HG02884 (cell line): ENCODE measurements around the gene NUDT6.

Experiments used
- ATAC-seq: cut with Tn5 transposase; IDR thresholded peaks from one replicate; pipeline ENCODE4 v1.9.1; 2021; ENCODE audit warnings: mild to moderate bottlenecking, moderate library complexity; ENCODE audit not compliant: unreplicated experiment

Gene NUDT6

DNA sequence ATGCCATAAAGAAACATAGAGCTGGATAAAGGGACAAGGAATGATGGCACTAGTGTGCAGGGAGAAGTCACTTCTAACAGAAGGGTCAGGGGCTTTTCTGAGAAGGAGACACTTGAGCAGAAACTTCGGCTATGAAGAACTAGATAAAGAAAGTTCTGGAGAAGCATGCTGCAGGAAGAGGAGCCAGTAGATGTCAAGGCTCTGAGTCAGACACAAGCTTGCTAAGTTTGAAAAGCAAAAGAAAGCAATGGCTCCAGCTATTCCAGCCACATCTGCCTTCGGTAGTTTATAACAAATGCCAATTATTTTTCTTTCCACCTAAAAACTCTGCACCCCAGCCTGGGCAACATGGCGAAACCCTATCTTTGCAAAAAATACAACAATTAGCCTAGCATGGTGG lies 7.5 kb downstream of the NUDT6 start:
- ATAC-seq = no peak

DNA sequence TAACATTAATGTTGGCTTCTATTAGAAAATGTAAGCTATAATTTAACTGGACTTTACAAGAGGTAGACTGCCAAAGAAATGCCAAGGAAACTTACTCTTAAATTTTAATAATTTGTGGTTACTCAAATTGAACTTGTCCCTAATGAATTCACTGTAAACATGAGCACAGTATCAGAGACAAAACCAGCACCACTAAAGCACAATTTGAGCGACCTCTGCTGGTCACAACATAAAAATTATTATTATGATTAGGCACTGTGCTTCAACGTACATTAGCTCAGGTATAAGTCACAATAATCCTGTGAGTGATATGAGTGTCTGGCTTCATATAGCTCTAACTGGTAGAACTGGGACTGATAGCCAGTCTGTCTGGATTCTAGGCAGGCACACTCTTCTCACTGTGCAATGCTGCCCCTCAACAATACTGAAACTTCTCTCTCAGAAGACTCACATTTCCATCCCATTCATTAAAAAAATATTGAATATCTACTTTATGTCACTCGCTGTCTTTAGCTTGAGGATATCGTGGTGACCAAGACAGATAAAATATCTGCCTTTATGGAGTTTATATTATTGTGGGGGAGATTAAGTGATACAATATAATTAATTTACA lies 8.0 kb downstream of the NUDT6 start:
- ATAC-seq = peak; percentile 97

DNA sequence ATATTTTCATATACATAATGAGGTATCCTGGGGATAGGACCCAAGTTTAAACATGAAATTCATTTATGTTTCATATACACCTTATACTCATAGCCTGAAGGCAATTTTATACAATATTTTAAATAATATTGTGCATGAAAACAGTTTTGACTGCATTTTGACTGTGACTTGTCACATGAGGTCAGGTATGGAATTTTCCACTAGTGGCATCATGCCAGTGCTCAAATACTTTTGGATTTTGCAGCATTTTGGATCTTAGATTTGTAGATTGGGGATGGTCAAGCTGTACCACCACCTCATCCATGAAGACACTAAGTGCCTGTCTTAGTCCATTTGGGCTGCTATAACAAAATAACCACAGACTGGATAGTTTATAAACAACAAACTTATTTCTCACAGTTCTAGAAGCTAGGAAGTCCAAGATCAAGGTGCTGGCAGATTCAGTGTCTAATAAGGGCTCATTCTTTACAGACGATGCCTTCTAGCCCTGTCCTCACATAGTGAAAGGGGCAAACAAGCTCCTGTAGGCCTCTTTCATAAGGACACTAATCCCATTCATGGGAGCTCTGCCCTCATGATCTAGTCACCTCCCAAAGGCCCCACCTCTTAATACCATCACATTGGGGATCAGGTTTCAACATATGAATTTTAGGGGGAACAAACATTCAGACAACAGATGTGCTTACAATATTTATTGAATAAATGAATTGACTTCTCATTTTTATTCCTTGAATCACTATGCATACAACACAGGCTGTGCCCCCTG lies 9.4 kb downstream of the NUDT6 start:
- no peak for ATAC-seq

DNA sequence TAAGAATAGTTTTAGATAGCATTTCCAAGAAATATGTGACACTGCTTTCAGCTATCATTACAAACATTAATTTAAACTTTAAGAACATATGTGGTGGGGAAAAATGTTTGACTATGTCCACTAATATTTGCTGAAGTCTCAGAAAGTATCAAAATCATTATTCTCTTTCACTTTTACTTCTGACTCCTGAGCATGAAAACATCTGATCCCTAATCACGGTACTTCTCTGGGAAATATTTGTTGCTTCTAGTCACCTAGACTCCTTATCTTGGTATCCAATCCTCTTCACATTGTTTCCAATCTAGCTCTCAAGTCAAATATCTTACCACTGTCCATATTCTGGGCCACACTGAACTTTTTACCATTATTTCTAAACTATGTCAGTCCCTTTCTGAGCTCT lies 10.8 kb downstream of the NUDT6 start:
- ATAC-seq = no peak

DNA sequence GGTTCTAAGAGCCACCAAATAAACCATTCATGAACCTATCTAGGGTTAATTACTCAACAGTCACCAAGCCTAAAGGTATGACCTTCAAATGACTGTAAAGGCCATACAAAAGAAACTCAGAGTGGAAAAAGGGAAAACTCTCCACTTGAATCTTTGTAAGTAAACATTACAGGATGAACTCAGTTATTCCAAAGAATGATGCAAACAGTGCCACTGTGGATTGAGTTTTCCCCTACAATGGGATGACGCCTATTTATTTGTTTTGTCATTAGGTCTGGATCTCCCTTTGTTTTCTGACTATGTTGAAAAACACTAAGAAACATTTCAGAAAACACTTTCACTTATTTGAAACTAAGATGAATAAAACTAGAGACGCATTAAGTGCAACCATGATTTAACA lies 12.7 kb downstream of the NUDT6 start:
- ATAC-seq = no peak

DNA sequence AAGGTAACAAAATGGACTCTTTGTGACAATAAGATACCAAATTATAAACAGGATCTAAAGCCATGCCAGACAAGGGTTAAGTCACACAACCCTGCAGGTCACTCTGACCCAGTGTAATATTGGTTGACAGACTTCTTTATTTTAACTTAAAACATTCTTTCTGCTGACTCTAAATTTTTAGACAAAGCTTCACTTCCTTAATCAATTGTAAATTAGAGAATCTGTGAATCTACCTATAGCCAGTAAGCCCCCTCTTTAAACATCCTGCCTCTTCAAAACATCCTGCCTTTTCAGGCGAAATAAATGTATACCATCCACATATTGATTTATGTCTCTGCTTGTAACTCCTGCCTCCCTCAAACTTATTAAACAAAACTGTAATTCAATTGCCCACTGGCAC lies 14.2 kb downstream of the NUDT6 start:
- ATAC-seq = no peak

DNA sequence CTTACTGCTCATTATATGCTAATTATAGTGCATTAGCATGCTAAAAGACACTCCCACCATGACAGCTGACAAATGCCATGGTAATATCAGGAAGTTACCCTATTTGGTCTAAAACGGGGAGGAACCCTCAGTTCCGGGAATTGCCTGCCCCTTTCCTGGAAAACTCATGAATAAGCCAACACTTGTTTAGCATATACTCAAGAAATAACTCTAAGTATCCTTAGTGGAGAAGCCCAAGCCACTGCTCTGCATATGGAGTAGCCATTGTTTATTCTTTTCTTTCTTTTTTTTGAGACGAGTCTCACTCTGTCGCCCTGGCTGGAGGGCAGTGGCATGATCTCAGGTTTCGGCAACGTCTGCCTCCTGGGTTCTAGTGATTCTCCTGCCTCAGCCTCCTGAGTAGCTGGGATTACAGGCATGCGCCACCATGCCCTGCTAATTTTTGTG lies 15.5 kb downstream of the NUDT6 start:
- no peak for ATAC-seq

DNA sequence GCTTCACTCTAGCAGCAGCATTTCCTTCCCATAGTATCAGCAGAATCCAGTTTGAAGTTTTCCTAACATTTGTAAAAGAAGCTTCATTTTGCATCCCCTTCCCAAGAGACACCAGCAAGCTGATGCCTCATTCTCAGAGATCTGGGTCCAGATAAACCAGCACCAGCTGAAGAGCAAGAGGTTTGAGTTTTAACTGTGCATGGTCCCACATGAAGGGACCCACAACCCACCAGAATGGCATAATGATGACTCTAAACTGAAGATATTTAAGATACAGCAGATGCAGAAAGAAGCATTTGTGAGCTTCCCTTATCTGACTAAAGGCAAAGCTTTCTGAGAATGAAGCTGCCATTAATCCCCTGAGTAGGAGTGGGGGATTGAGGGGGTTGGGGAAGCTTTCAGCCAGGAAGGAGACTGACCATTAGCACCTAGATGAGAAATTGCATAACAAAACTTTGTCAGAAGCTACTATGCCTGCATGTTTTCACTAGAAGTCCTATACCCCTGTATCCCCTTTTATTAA lies 18.6 kb downstream of the NUDT6 start:
- no peak for ATAC-seq

DNA sequence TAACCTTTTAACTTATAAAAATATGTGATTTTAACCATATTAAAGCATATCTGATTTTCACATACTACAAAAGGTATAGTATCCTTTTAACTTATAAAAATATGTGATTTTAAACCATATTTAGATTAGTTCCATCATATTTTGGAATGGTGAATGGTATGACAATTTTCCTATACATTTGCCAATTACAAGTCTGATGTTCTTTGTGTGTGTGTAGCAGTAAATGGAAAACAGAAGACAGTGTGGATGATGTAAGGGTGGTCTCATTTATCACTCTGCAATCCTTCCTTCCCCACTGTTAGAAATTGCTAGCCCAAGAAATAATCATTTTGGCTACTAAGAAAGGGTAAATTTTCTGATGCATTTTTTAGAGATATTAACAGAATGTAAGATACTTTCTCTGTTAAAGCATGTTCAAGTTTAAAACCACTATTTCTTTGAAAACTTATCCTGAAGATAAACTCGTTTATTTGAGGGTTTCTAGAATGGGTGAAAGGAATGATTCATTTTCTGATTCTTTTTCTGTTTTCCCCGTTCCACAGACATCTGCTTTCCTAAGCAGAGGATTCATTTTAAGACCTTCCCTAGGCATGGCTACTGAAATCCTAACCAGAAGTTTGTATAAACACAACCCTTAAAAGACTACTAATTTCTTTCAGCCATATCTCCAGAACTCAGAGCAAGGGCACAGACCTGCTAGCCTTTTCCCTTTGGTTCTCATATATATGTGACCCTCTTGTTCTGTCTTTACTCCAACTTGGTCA lies 21.0 kb downstream of the NUDT6 start:
- no peak for ATAC-seq

DNA sequence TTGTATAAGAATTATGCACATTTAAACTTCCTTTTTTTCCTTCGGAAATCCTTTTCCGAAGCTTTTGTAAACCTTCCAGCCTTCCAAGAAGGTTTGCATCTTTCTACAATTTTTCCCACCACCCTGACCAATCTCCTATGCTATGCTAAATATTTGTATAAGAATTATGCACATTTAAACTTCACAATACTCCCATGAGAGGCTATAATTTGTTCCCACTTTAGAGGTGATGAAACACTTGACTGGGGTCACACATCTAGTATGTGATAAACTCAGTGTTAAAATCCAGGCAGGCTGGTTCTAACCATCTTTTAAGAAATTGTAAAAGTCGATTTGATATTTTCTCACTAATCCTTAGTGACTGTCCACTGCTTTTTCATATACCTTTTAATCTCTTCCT lies 22.1 kb downstream of the NUDT6 start:
- no peak for ATAC-seq

DNA sequence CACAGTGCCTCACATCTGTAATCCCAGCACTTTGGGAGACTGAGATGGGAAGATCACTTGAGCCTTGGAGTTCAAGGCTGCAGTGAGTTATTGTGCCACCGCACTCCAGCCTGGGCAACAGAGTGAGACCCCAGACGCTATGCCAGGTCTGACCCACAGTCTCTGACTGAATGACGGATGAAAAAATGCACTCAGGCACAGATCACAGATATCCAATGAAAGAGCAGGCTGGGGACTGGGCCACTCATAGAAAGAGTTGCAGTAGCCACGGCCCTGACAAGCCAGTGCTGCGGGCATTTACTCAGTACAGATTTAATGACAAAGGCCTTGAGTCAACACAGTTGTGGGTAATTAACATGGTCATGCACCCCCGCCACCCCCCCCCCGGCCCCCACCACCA lies 22.7 kb downstream of the NUDT6 start:
- no peak for ATAC-seq

DNA sequence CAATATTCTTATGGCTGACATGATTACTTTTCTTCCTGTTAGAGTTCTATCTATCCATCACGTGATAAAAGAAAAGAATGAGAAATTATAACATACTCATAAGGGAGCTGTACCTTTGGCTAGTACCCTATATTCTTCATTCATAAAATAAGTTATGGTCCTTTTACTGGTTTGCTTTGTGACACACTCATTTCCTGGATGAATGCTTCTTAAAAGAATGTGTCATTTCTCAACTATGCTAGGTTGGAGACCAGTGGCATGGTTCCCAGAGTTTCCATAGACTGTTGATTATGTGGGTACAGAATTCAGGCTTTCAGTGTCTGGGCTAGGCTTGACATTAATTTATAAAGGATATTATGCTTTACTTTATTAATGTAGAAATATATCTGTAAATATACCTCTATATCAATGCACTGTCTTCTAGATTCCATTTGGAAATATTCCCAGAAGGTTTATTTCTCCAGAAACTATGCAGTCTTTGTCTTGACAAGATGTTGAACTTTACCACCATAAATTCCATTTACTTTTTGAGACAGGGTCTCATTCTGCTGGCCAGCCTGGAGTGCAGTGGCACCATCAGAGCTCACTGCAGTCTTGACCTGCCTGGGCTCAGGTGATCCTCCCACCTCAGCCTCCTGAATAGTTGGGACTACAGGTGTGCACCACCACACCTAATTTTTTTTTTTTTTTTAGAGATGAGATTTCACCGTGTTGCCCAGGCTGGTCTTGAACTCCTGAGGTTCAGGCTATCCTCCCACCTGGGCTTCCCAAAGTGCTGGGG lies 23.8 kb downstream of the NUDT6 start:
- no peak for ATAC-seq

DNA sequence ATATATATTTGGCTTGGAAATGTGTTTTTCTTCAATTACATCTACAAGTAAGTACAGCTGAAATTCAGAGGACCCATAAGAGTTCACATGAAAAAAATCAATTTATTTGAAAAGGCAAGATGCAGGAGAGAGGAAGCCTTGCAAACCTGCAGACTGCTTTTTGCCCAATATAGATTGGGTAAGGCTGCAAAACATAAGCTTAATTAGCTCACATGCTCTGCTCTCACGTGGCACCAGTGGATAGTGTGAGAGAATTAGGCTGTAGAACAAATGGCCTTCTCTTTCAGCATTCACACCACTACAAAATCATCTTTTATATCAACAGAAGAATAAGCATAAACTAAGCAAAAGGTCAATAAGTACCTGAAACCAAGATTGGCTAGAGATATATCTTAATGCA lies 26.1 kb downstream of the NUDT6 start:
- no peak for ATAC-seq

DNA sequence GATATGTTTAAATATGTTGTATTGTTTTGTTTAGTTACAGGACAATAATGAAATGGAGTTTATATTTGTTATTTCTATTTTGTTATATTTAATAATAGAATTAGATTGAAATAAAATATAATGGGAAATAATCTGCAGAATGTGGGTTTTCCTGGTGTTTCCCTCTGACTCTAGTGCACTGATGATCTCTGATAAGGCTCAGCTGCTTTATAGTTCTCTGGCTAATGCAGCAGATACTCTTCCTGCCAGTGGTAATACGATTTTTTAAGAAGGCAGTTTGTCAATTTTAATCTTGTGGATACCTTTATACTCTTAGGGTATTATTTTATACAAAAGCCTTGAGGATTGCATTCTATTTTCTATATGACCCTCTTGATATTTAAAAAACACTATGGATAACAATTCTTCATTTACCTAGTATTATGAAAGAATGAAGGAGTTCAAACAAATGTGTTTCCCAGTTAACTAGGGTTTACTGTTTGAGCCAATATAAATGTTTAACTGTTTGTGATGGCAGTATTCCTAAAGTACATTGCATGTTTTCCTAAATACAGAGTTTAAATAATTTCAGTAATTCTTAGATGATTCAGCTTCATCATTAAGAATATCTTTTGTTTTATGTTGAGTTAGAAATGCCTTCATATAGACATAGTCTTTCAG lies 26.9 kb downstream of the NUDT6 start:
- ATAC-seq = no peak

DNA sequence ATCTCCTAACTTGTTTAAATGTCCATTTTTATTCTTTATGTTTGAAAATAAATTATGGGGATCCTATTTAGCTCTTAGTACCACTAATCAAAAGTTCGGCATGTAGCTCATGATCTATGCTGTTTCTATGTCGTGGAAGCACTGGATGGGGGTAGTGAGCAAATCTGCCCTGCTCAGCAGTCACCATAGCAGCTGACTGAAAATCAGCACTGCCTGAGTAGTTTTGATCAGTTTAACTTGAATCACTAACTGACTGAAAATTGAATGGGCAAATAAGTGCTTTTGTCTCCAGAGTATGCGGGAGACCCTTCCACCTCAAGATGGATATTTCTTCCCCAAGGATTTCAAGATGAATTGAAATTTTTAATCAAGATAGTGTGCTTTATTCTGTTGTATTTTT lies 27.6 kb downstream of the NUDT6 start:
- ATAC-seq = no peak

DNA sequence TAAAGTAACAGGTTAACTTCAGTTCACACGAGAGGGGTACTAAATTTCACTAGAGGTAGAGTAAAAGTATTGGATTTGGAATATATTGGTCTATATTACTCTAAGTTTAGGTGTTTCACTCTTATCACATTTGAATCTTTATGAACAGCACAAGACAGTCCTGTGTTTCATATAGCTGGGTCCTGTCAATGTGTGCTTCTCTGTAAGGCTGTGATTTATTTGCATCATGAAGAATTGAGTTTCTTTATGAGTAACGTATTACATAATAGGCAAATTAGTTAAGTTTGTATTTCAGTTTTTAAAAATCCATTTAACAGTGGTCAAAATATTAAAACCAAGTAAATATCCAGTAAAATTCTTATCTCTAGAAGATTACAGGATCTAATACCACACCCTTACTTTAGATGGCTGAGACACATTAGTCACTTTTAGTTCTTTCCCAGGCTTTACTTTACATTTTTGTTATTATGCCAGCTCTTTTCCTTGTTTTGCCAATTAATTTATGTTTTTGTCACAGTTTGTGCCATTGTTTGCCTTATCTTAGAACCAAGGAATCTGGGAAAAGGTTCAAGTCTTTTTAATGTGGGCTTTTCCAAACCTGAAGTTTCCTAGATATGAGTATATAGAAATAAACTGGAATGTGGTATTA lies 32.1 kb downstream of the NUDT6 start:
- no peak for ATAC-seq

DNA sequence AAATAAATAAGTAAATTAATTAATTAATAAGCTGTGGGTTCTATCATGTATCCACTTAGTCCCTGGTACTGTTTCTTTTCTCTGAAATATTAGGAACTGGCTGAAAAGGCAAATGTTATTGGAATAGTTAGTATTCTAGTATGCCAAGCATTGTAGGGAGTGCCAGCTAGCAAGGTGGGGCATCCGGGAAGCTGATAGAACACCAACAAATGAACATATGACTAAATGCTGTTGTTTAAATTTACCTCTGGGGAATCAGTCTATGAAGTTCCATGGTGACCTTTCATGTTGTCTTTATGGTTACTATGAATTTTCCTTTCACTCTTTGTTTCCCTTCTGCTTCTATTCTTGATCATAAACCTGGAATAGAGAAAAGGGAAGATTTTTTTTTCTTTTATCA lies 32.7 kb downstream of the NUDT6 start:
- ATAC-seq = no peak

DNA sequence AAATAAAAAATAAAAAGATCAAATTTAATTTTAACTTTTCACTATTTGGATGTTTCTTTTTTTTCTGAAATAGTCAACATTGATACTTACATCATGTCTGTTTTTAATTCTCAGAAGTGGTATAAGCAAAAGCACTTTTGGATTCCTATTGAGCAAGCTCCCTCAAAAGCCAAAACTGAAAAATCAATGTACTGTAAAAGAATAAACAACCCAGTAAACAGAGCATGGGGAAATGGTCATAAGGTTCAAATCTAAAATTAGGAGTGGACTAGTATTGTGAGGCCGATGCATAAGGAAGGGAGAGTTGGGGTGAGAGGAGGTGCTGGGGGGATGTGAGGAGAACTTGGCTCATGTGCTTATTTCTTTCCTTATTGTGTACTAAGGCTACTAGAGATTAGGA lies 37.9 kb downstream of the NUDT6 start:
- ATAC-seq = no peak

DNA sequence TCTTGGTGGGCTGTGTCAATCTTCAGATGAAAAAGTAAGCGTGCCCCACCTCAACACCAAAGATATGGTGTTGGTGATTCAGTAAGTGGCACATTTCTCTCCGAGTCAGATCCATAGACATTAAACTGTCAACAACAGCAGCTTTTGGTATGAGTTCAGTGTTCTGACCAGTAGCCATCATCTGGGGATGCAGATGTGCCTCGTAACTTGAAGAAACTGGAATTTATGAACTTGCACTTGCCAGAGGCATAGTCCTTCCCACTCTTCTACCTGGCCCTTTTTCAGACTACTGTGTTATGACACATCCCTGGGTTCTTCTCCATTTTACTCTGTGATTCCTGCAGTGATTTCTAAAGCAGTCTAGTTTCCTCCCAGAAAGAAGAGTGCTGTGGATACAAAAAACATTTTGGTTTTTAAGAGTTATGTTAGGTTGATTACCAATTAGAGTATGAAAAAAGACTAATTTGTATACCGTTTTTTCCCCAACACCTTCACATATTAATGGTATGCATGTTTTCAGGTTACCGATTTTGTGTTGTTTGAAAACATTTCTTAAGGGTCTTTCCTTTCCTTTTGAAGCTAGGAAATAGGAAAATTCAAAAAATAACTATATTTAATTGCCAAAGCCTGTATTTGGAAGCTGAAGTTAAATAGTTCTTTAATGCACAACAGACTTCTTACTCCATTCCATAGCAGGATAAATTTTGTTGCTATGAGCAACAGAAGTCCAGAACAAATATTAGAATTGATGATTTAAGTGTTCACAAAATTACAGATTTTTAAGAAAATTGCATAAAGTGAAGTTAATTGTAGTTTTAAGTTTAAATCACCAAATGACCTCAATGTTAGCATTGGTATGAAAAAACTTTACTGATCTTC lies 39.3 kb downstream of the NUDT6 start:
- ATAC-seq = no peak
